Stimulated activated naive B cell treated with anti-CD40 and anti-IgM and Interleukin-4, amounts not matched to agents 10 μg/mL and 1 μg/mL and 100 μg/mL, for 72 hours (primary cell): Measurements from ENCODE around the gene RSPO4.
"Not testable (repeated sequence)": the region's sequence is repeated elsewhere in the genome, so short reads cannot be mapped to it uniquely, and the experiment has no call there.

Experiments
- ATAC-seq, 2 donors: fragments of 150-1000 bp; cut with Tn5 transposase; replicated peaks; 2 replicates each; pipeline ENCODE4 v1.10.0; 2021; ENCODE audit warnings: moderate library complexity in 1 of 2
- DNase-seq: peaks from one replicate; pipeline ENCODE4 v3.0.0; 2021
- H3K27ac Mint-ChIP-seq: one replicate; pipeline ENCODE4 v1.8.0; 2022; ENCODE audit warnings: mild to moderate bottlenecking, mixed read lengths
- H3K27me3 Mint-ChIP-seq, 2 donors: one replicate each; pipeline ENCODE4 v1.8.0; 2022; ENCODE audit warnings: mixed read lengths in 2 of 2
- H3K36me3 Mint-ChIP-seq, 2 donors: one replicate each; pipeline ENCODE4 v1.8.0; 2022; ENCODE audit warnings: mixed read lengths in 2 of 2, mild to moderate bottlenecking in 1 of 2
- H3K4me1 Mint-ChIP-seq, 2 donors: one replicate each; pipeline ENCODE4 v1.8.0; 2022; ENCODE audit warnings: mixed read lengths in 2 of 2, mild to moderate bottlenecking in 1 of 2
- H3K4me3 Mint-ChIP-seq, 2 donors: one replicate each; pipeline ENCODE4 v1.8.0; 2022; ENCODE audit warnings: mild to moderate bottlenecking in 2 of 2, mixed read lengths in 2 of 2, moderate library complexity in 1 of 2
- H3K9me3 Mint-ChIP-seq, 2 donors: one replicate each; pipeline ENCODE4 v1.8.0; 2022; ENCODE audit warnings: mixed read lengths in 2 of 2, mild to moderate bottlenecking in 1 of 2

The RSPO4 gene

DNA sequence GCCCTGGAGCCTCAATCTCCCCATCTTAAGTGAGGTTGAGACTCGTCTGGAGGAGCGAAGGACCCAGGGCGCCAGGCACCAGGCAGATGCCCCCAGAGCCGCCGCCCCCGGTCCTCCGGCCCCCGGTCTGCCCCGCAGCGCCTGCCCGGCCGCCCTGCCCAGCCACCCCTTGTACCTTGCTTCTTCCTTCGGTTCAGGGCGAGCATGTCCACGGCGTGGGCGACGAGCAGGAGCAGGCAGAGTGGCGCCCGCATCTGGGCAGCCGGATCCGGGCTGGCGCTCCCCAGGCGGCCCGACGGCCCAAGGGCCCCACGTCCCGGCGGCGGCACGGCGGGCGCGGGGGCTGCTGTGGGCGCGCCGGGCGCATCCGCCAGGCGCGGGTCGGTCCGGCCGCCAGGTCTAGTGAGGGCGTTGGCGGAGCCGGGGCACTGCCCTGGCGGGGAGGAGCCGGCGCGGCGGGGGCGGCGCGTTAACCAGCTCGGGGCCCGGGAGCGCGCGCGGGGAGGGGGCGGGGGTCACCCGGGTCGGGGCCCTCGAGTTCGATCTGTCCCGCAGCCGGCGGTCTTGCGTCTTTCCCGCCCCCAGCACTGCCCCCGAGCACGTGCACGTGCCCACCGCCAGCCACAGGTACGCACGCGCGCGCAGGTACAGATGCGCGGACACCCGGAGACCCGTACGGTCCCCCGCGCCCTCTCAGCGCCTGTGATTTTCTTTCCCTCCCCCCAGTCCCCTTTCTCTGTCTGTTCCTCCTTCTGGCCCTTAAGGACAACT is at the start of gene RSPO4:
TSS of gene RSPO4 (minus strand) at position 401 of the 771 bp plus-strand sequence. CDS start at position 254, 147 bp downstream.
- Mint-ChIP-seq H3K36me3 (peaks cover 0 to 4% of the 10 kb centered on the region in 2 donors), H3K9me3 (no peaks in the 10 kb centered on the region), H3K4me3 (peak within 1 kb of the TSS; percentile 73 to 77), H3K27ac (peak within 1 kb of the TSS; percentile 48), H3K4me1 (peaks cover 8 to 10% of the 10 kb centered on the region in 2 donors), H3K27me3 (peaks cover 62 to 74% of the 10 kb centered on the region in 2 donors)
- ATAC-seq, result peak in 1 of 2 donors; percentile 23
- DNase-seq, result no peak

DNA sequence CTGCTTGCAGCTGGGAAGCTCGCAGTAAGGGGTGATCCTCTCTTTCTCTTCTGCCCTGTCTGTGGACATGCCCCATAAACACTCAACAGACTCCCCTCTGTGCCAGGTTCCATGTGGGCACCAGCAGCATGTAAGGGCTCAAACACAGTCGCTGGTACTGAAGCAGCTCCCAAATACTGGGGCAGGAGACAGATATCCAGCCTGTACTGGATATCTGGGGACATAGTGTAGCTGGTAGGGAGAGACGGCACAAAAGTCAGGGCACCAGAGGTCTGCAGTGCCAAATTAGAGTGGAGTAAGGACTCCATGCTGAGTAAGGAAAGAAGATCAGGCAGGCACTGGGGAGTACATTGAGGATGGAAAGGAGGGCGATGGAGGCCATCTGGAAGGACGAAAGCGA is 48.3 kb upstream of the RSPO4 start:
- no peak for ATAC-seq
- DNase-seq, result no peak
- Mint-ChIP-seq H3K4me1 (no peaks in the 10 kb centered on the region), H3K27me3 (peaks cover 3 to 8% of the 10 kb centered on the region in 2 donors), H3K4me3 (no peak overlapping the region), H3K36me3 (peaks cover 0 to 3% of the 10 kb centered on the region in 2 donors), H3K9me3 (peaks cover 0 to 8% of the 10 kb centered on the region in 2 donors), H3K27ac (no peak overlapping the region)

DNA sequence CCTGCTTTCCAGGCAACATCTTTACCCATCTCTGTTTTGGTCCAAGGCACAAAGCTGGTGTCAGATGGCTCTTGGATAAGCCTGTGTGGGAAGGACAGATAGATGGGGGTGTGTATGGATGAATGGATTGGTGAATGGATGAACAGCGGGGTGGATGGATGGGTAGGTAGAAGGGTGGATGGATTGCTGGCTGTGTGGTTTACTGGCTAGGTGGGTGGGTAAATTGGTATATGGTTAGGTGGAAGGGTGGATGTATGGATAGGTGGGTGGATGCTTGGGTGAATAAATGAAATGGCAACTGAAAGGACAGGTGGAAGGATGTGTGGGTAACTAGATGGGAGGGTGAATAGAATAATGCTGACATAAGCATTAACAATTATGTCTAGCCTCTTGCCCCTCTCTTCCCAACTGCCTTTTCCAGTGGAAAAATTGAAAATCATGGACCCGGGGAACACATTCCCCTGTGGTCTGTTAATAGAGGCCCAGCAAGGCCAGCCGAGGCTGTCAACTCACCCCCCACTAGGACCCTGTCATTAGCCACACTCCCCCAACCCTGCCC is 43.8 kb upstream of the RSPO4 start:
- no peak for ATAC-seq
- Mint-ChIP-seq H3K27me3 (peaks cover 3 to 15% of the 10 kb centered on the region in 2 donors), H3K36me3 (peaks cover 0 to 3% of the 10 kb centered on the region in 2 donors), H3K27ac (no peak overlapping the region), H3K4me1 (no peaks in the 10 kb centered on the region), H3K4me3 (no peak overlapping the region), H3K9me3 (peaks cover 0 to 8% of the 10 kb centered on the region in 2 donors)
- DNase-seq, result no peak

DNA sequence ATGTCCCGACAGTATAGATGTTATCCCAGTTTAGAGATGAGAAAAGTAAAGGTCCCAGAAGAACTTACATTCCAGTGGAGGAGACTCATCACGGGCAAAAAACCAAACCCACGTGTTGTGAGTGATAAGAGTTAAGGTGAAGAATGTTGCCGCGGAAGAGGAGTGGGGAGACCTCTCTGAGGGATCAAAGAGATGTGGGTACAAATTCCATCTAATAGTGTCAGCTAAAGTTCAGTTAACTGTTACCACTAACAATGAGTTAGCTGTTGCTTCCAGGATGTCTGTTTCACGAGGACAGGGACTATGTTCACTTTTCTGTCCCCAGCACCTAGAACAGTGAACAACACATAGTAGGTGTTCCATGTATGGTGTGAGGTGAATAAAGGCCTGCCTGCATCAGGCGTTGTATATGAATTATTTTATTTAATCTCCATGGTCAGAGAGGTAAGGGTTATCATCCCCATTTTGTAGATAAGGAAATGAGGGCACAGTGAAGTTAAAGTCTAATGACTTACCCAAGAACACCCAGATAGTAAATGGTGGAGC is 39.8 kb upstream of the RSPO4 start:
- Mint-ChIP-seq H3K4me1 (no peaks in the 10 kb centered on the region), H3K27me3 (peaks cover 3 to 15% of the 10 kb centered on the region in 2 donors), H3K27ac (no peak overlapping the region), H3K4me3 (no peak overlapping the region), H3K9me3 (peaks cover 0 to 3% of the 10 kb centered on the region in 2 donors), H3K36me3 (no peaks in the 10 kb centered on the region)
- DNase-seq (no peak), ATAC-seq (no peak)

DNA sequence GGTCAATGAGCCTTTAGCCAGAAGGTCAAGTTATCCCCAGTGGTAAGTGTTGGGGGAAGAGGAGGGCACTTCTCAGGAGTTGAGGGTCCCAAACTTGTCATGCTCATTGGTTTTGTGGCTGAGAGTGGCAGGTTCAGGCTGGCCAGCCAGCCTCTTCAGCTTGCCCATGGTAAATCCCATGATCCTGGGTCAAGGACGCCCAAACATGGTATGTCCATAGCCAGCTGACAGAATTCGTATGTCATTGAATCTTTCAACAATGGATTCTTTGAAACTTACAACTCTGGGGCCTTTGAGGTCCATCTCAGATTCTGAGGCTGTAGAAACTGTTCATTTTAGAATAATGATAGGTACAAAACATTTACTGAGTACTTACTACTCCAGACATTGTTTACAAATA is 36.1 kb upstream of the RSPO4 start:
- Mint-ChIP-seq H3K4me3 (no peak overlapping the region), H3K27me3 (no peaks in the 10 kb centered on the region), H3K27ac (no peak overlapping the region), H3K4me1 (peaks cover 14 to 25% of the 10 kb centered on the region in 2 donors), H3K36me3 (peaks cover 0 to 3% of the 10 kb centered on the region in 2 donors), H3K9me3 (peaks cover 0 to 4% of the 10 kb centered on the region in 2 donors)
- ATAC-seq (no peak), DNase-seq (no peak)

DNA sequence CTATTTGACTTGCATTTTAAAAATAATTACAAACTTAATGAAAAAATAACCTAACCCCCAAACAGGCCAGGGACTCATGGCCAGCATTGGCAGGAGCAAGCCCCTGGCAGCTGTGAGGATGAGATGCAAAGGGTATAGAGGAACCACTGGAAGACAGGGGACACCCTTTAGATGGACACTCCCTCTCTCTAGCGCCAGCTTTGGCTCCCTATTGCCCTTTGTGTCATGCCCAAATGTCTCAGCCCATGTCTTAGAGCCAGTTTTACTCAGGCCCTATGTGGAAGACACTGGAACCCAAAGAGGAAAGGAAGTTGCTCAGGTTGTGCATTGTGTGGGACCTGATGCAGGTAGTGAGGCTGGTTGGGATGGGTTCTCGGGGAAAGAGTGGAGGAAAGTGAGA is 34.9 kb upstream of the RSPO4 start:
- H3K27me3 Mint-ChIP-seq, result no peaks in the 10 kb centered on the region
- peaks cover 0 to 4% of the 10 kb centered on the region in 2 donors for H3K9me3 Mint-ChIP-seq
- DNase-seq (no peak), ATAC-seq (no peak)
- H3K36me3 Mint-ChIP-seq, result peaks cover 0 to 3% of the 10 kb centered on the region in 2 donors
- H3K4me3 Mint-ChIP-seq, result no peak overlapping the region
- peaks cover 14 to 28% of the 10 kb centered on the region in 2 donors for H3K4me1 Mint-ChIP-seq
- H3K27ac Mint-ChIP-seq, result no peak overlapping the region

GRCh38 chr20:1035466-1035865 is 33.4 kb upstream of the RSPO4 start:
- no peak for ATAC-seq
- Mint-ChIP-seq H3K36me3 (peaks cover 0 to 3% of the 10 kb centered on the region in 2 donors), H3K4me3 (no peak overlapping the region), H3K9me3 (peaks cover 0 to 4% of the 10 kb centered on the region in 2 donors), H3K27me3 (peaks cover 0 to under 1% of the 10 kb centered on the region in 2 donors), H3K4me1 (peaks cover 14 to 28% of the 10 kb centered on the region in 2 donors), H3K27ac (no peak overlapping the region)
- DNase-seq, result no peak

- DNase-seq (no peak), ATAC-seq (peak in 1 of 2 donors; percentile 21)
- Mint-ChIP-seq H3K27ac (peak overlapping the region; percentile 92), H3K36me3 (peaks cover 0 to 3% of the 10 kb centered on the region in 2 donors), H3K4me1 (peaks cover 14 to 28% of the 10 kb centered on the region in 2 donors), H3K4me3 (no peak overlapping the region), H3K9me3 (peaks cover 0 to 4% of the 10 kb centered on the region in 2 donors), H3K27me3 (peaks cover 0 to 7% of the 10 kb centered on the region in 2 donors)
Measured at GRCh38 chr20:1034415-1034789, 32.3 kb upstream of the RSPO4 start.

DNA sequence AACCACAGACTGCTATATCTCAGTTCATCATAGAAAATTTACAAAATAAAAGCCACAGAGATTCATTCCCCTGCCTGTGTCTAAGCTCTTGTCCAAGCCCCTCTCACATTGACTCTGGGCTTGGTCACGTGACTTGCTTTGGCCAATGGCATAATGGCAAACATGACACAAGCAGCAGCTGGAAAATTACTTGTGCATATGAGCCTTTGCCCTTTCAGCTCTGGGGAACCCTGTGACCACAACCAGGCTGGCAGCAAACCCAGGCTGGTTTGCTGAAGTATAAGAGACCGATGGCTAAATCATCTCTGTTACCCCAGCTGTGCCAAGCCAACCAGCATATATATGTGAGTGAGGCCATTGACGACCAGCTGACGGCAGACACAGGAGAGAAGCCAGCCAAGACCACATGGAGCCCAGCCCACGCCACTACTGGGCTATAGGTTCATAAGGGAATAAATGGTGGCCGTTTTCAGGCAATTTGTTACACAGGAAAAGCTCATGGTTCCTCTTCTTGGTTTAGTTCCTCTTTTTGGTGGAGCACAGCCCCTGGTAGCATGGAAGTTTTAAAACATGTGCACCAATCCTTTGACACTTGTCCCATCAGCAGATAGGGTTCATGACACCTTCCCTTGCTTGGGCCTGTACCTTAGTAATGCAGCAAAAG is 31.8 kb upstream of the RSPO4 start:
- ATAC-seq (peak; percentile 87 to 91), DNase-seq (peak; percentile 75)
- Mint-ChIP-seq H3K27ac (peak overlapping the region; percentile 92), H3K4me3 (peak overlapping the region; percentile 16 to 37), H3K27me3 (peaks cover 0 to 7% of the 10 kb centered on the region in 2 donors), H3K36me3 (peaks cover 0 to 3% of the 10 kb centered on the region in 2 donors), H3K9me3 (peaks cover 0 to 4% of the 10 kb centered on the region in 2 donors), H3K4me1 (peaks cover 14 to 28% of the 10 kb centered on the region in 2 donors)

- ATAC-seq (no peak), DNase-seq (no peak)
- Mint-ChIP-seq H3K27me3 (peaks cover 0 to 19% of the 10 kb centered on the region in 2 donors), H3K9me3 (peaks cover 0 to 4% of the 10 kb centered on the region in 2 donors), H3K36me3 (peaks cover 0 to 3% of the 10 kb centered on the region in 2 donors), H3K4me1 (peaks cover 12 to 21% of the 10 kb centered on the region in 2 donors), H3K27ac (no peak overlapping the region), H3K4me3 (no peak overlapping the region)
Measured at GRCh38 chr20:1029980-1030379, 27.9 kb upstream of the RSPO4 start.

DNA sequence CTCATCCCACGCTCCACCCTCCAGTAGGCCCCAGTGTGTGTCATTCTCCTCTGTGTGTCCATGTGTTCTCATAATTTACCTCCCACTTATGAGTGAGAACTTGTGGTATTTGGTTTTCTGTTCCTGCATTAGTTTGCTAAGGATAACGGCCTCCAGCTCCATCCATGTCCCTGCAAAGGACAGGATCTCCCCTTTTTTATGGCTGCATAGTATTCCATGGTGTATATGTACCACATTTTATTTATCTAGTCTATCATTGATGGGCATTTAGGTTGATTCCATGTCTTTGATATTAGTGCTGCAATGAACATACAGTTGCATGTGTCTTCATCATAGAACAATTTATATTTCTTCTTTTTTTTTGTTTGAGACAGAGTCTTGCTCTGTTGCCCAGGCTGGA is 24.1 kb upstream of the RSPO4 start:
- H3K27me3 Mint-ChIP-seq, result peaks cover 18 to 36% of the 10 kb centered on the region in 2 donors
- not testable (repeated sequence) for H3K9me3 Mint-ChIP-seq, H3K4me3 Mint-ChIP-seq, H3K27ac Mint-ChIP-seq, ATAC-seq, H3K36me3 Mint-ChIP-seq, H3K4me1 Mint-ChIP-seq, DNase-seq

- Mint-ChIP-seq H3K27ac (no peak overlapping the region), H3K4me1 (no peaks in the 10 kb centered on the region), H3K36me3 (peaks cover 0 to 2% of the 10 kb centered on the region in 2 donors), H3K4me3 (no peak overlapping the region), H3K9me3 (no peaks in the 10 kb centered on the region), H3K27me3 (peaks cover 30 to 34% of the 10 kb centered on the region in 2 donors)
- ATAC-seq (no peak), DNase-seq (no peak)
Measured at GRCh38 chr20:1022871-1023270, 20.8 kb upstream of the RSPO4 start.

DNA sequence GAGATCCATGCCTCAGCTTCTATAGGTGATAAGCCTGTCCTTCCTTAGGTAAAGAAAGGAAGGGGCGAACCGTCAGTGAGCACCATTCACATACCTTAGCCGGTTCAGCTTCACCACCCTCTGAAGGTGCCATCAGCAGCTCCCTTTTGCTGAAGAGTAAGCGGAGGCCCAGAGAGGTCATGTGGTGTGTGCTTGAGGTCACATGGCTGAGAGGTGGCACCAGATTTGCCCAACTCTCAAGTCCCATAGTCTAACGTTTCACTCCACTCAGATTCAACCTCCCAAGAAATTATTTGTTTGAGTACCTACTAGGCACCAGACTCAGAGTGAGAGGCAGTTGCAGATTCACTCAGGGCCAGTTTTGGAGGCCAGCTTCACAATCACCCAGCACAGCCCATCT is 18.5 kb upstream of the RSPO4 start:
- H3K27ac Mint-ChIP-seq, result no peak overlapping the region
- H3K36me3 Mint-ChIP-seq, result peaks cover 0 to 2% of the 10 kb centered on the region in 2 donors
- peaks cover 1 to 3% of the 10 kb centered on the region in 2 donors for H3K4me1 Mint-ChIP-seq
- DNase-seq (no peak), ATAC-seq (no peak)
- H3K4me3 Mint-ChIP-seq, result no peak overlapping the region
- no peaks in the 10 kb centered on the region for H3K9me3 Mint-ChIP-seq
- peaks cover 29 to 33% of the 10 kb centered on the region in 2 donors for H3K27me3 Mint-ChIP-seq

DNA sequence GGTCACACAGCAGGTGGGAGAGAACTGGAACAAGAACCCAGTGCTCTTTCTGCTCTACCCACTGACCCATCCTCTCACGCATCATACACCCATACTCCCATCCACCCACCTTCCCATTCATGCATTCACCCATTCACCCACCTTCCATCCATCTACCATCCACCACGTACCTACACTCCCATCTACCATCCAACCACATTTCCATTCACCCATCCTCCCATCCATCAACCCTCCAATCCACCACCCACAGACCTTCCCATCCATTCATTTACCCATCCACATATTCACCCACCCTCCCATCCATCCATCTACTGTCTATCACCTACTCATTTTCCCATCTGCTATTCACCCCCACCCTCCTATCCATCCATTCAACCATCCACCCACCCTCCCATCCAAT is 17.2 kb upstream of the RSPO4 start:
- peaks cover 34 to 39% of the 10 kb centered on the region in 2 donors for H3K27me3 Mint-ChIP-seq
- H3K36me3 Mint-ChIP-seq, result peaks cover 0 to 2% of the 10 kb centered on the region in 2 donors
- no peak overlapping the region for H3K27ac Mint-ChIP-seq
- ATAC-seq (no peak), DNase-seq (no peak)
- H3K4me1 Mint-ChIP-seq, result peaks cover 5 to 8% of the 10 kb centered on the region in 2 donors
- no peaks in the 10 kb centered on the region for H3K9me3 Mint-ChIP-seq
- no peak overlapping the region for H3K4me3 Mint-ChIP-seq
